Colonic mucosa (tissue), 4 donors: ENCODE data around the gene NCR3LG1. TPM values are rescaled to one million over a fixed set of nuclear protein-coding genes. Genes with fewer than 3 reads are reported as not detected.

Source experiments
- DNase-seq: peaks from one replicate; pipeline ENCODE4 v3.0.0-alpha.2; 2020
- H3K27ac ChIP-seq: fragments of 200-600 bp; one replicate; pipeline ENCODE4 v1.8.0; 2021
- H3K27me3 ChIP-seq: fragments of 200-600 bp; one replicate; pipeline ENCODE4 v1.8.0; 2021
- H3K36me3 ChIP-seq: fragments of 200-600 bp; one replicate; pipeline ENCODE4 v1.8.0; 2021
- H3K4me1 ChIP-seq: fragments of 200-600 bp; one replicate; pipeline ENCODE4 v1.8.0; 2021; ENCODE audit warnings: mild to moderate bottlenecking
- H3K4me3 ChIP-seq: fragments of 200-600 bp; one replicate; pipeline ENCODE4 v1.8.0; 2021
- H3K9ac ChIP-seq, 2 donors: one replicate each; pipeline ENCODE4 v1.7.0; 2013; ENCODE audit warnings: control low read depth in 2 of 2, low read depth in 2 of 2, low read length in 2 of 2
- H3K9me3 ChIP-seq: fragments of 200-600 bp; one replicate; pipeline ENCODE4 v1.8.0; 2021
- CTCF ChIP-seq: fragments of 200-600 bp; IDR thresholded peaks from one replicate; pipeline ENCODE4 v1.8.0; 2022; ENCODE audit warnings: antibody characterized with exemption, mild to moderate bottlenecking
- intact Hi-C: fragments of 100-400 bp; cut with DNase I; formaldehyde crosslinking; loops from one replicate; pipeline ENCODE4 v1.14.1; 2022
- total RNA-seq, 2 donors: library from RNA; stranded (reverse); fragmentation: NEBNext Ultra II Directional in 1 of 2; extraction: Animal tissue kit (Norgen Biotek cat#: 25700) in 1 of 2; gene quantifications; one replicate each; pipeline ENCODE4 v1.2.1, GENCODE V29; 2021
- donor health status: healthy.
- donor health status: DM: no; HTN: no; CAD: no.
- donor health status: DM: no; HTN: no; CAD: no.

The NCR3LG1 gene
- total RNA-seq, 2 donors from 2014 or later, result 9.3 to 11.3 TPM

- no peak for DNase-seq
- Histone ChIP-seq H3K36me3 (no peaks in the 10 kb centered on the region), H3K4me1 (no peaks in the 10 kb centered on the region), H3K27me3 (no peaks in the 10 kb centered on the region), H3K4me3 (no peak overlapping the region), H3K9ac (no peak overlapping the region), H3K27ac (no peak overlapping the region), H3K9me3 (no peaks in the 10 kb centered on the region)
- no peak for TF ChIP-seq CTCF
- intact Hi-C loops, result no loop called here
These were observed 22.6 kb upstream of the NCR3LG1 start for GRCh38 chr11:17328871-17329494.

- H3K36me3 ChIP-seq, result no peaks in the 10 kb centered on the region
- TF ChIP-seq CTCF, result no peak
- no peak overlapping the region for H3K4me3 ChIP-seq
- no peak overlapping the region for H3K27ac ChIP-seq
- H3K9ac ChIP-seq, result no peak overlapping the region
- no peaks in the 10 kb centered on the region for H3K9me3 ChIP-seq
- no peak for DNase-seq
- intact Hi-C loops, result no loop called here
- H3K4me1 ChIP-seq, result no peaks in the 10 kb centered on the region
- no peaks in the 10 kb centered on the region for H3K27me3 ChIP-seq
These were observed 19.9 kb upstream of the NCR3LG1 start for GRCh38 chr11:17331669-17332068.

GRCh38 chr11:17333799-17334586 lies 17.6 kb upstream of the NCR3LG1 start:
- no peak overlapping the region for H3K9ac ChIP-seq
- H3K9me3 ChIP-seq, result no peaks in the 10 kb centered on the region
- no peak overlapping the region for H3K4me3 ChIP-seq
- no peaks in the 10 kb centered on the region for H3K36me3 ChIP-seq
- H3K27ac ChIP-seq, result no peak overlapping the region
- intact Hi-C loops, result no loop called here
- TF ChIP-seq CTCF, result no peak
- no peaks in the 10 kb centered on the region for H3K4me1 ChIP-seq
- H3K27me3 ChIP-seq, result no peaks in the 10 kb centered on the region
- no peak for DNase-seq

GRCh38 chr11:17343257-17343656 lies 8.3 kb upstream of the NCR3LG1 start:
- Histone ChIP-seq H3K4me3 (no peak overlapping the region), H3K9me3 (no peaks in the 10 kb centered on the region)
- intact Hi-C loops, result no loop called here

GRCh38 chr11:17343907-17344306 lies 7.7 kb upstream of the NCR3LG1 start:
- Histone ChIP-seq H3K27ac (no peak overlapping the region), H3K9ac (no peak overlapping the region), H3K27me3 (no peaks in the 10 kb centered on the region), H3K36me3 (no peaks in the 10 kb centered on the region), H3K4me1 (no peaks in the 10 kb centered on the region), H3K4me3 (no peak overlapping the region), H3K9me3 (no peaks in the 10 kb centered on the region)
- no peak for TF ChIP-seq CTCF
- intact Hi-C loops, result no loop called here
- DNase-seq, result no peak

More at GRCh38 chr11:17343257-17343656, 8.3 kb upstream of the NCR3LG1 start:
- no peak for TF ChIP-seq CTCF
- no peaks in the 10 kb centered on the region for H3K4me1 ChIP-seq
- no peak overlapping the region for H3K9ac ChIP-seq
- no peaks in the 10 kb centered on the region for H3K36me3 ChIP-seq
- H3K27ac ChIP-seq, result no peak overlapping the region
- DNase-seq, result no peak
- no peaks in the 10 kb centered on the region for H3K27me3 ChIP-seq
